Keratinocyte (primary cell): Measurements from ENCODE around the gene TALDO1. TPM values are rescaled to one million over a fixed set of nuclear protein-coding genes. Genes with fewer than 3 reads are reported as not detected.

Experiments used
- DNase-seq: peaks from one replicate; pipeline ENCODE4 v3.0.0-alpha.2; 2011; ENCODE audit warnings: low read depth, missing footprints, low spot score
- FAIRE-seq: peaks from 2 replicates; lab custom pipeline; 2011; peaks lifted over from hg19 to GRCh38; lab: Jason Lieb, UNC
- H2AFZ ChIP-seq: 2 replicates; pipeline ENCODE4 v1.6.0; 2012; ENCODE audit warnings: low read length, control low read depth, inconsistent platforms; ENCODE audit not compliant: control insufficient read depth
- H3K27ac ChIP-seq: 2 replicates; pipeline ENCODE4 v1.5.1; 2011; ENCODE audit warnings: low read length; ENCODE audit not compliant: control insufficient read depth, insufficient read depth
- H3K27me3 ChIP-seq: 3 replicates; pipeline ENCODE4 v1.6.0; 2011; ENCODE audit warnings: low read length; ENCODE audit not compliant: control insufficient read depth, insufficient read depth; ENCODE audit errors: extremely low read depth
- H3K36me3 ChIP-seq, 2 experiments: 2 replicates in 1 of 2; 3 replicates in 1 of 2; pipeline ENCODE4 v1.5.1; 2011; ENCODE audit warnings: low read length in 2 of 2, mild to moderate bottlenecking in 1 of 2; ENCODE audit not compliant: control insufficient read depth in 2 of 2, insufficient read depth in 2 of 2; ENCODE audit errors: extremely low read depth in 1 of 2
- H3K4me1 ChIP-seq: 3 replicates; pipeline ENCODE4 v1.5.1; 2011; ENCODE audit warnings: low read length; ENCODE audit not compliant: control insufficient read depth, insufficient read depth; ENCODE audit errors: extremely low read depth
- H3K4me2 ChIP-seq: 3 replicates; pipeline ENCODE4 v1.6.0; 2011; ENCODE audit warnings: low read depth, low read length; ENCODE audit not compliant: control insufficient read depth, insufficient read depth; ENCODE audit errors: extremely low read depth
- H3K4me3 ChIP-seq, 3 experiments: fragments of 200-600 bp in 1 of 3; sonication (generic) in 1 of 3; 2 replicates in 2 of 3; 3 replicates in 1 of 3; pipeline ENCODE4 v1.5.1; 2011 to 2016; ENCODE audit warnings: low read length in 3 of 3, mild to moderate bottlenecking in 3 of 3, control low read depth in 2 of 3, inconsistent platforms in 1 of 3, low read depth in 1 of 3, mixed read lengths in 1 of 3, mixed run types in 1 of 3, moderate library complexity in 1 of 3; ENCODE audit not compliant: control insufficient read depth in 2 of 3, insufficient read depth in 2 of 3; ENCODE audit errors: extremely low read depth in 1 of 3
- H3K79me2 ChIP-seq: 2 replicates; pipeline ENCODE4 v1.6.0; 2012; ENCODE audit warnings: low read length; ENCODE audit not compliant: control insufficient read depth, insufficient read depth
- H3K9ac ChIP-seq: 3 replicates; pipeline ENCODE4 v1.6.0; 2011; ENCODE audit warnings: low read length; ENCODE audit not compliant: control insufficient read depth, insufficient read depth; ENCODE audit errors: extremely low read depth
- H3K9me1 ChIP-seq: 3 replicates; pipeline ENCODE4 v1.6.0; 2011; ENCODE audit warnings: low read length; ENCODE audit not compliant: control insufficient read depth, insufficient read depth; ENCODE audit errors: extremely low read depth
- H3K9me3 ChIP-seq: 2 replicates; pipeline ENCODE4 v1.5.1; 2012; ENCODE audit warnings: low read depth, low read length; ENCODE audit not compliant: control insufficient read depth
- H4K20me1 ChIP-seq: 3 replicates; pipeline ENCODE4 v1.6.0; 2011; ENCODE audit warnings: low read length; ENCODE audit not compliant: control insufficient read depth, insufficient read depth; ENCODE audit errors: extremely low read depth
- EZH2 ChIP-seq: IDR thresholded peaks from one replicate; pipeline ENCODE4 v1.6.1; 2012; ENCODE audit warnings: inconsistent platforms, mild to moderate bottlenecking, low read length, moderate library complexity
- dilution Hi-C: fragments of 300-500 bp; cut with MboI; formaldehyde crosslinking; loops from one replicate; pipeline ENCODE4 v1.7.0; 2020; ENCODE audit warnings: low sequenced_read_pairs; ENCODE audit not compliant: extremely low pct_ligation_motif_present
- polyA plus RNA-seq, 5 experiments: library from polyadenylated mRNA; depleted of rRNA in 3 of 5; stranded (reverse) in 3 of 5; stranded (forward) in 1 of 5; unstranded in 1 of 5; fragments of >200 nt; gene quantifications; 1 replicate in 1 of 5; 2 replicates in 3 of 5; 3 replicates in 1 of 5; pipeline versions ENCODE4 v1.2.1 to v1.2.3, GENCODE V29; 2011 to 2012; ENCODE audit warnings: missing spikeins in 2 of 5, low read depth in 1 of 5, low replicate concordance in 1 of 5
- TF ChIP-seq, protein P1 (sequence below), 3 experiments: IDR thresholded peaks in 1 of 3; conservative IDR thresholded peaks in 1 of 3; optimal IDR thresholded peaks in 1 of 3; 2 replicates in 2 of 3; 3 replicates in 1 of 3; pipeline versions ENCODE3 to v1.5.1; 2011; ENCODE audit warnings: low read length in 3 of 3, mild to moderate bottlenecking in 3 of 3, moderate library complexity in 2 of 3, control low read depth in 1 of 3, inconsistent platforms in 1 of 3; ENCODE audit not compliant: insufficient read depth in 2 of 3; ENCODE audit errors: extremely low read depth in 1 of 3

Gene TALDO1
- polyA plus RNA-seq, 1 donor (not counting 4 experiments of a cell fraction or from before 2014, with no cell fraction given) = 162 TPM

DNA sequence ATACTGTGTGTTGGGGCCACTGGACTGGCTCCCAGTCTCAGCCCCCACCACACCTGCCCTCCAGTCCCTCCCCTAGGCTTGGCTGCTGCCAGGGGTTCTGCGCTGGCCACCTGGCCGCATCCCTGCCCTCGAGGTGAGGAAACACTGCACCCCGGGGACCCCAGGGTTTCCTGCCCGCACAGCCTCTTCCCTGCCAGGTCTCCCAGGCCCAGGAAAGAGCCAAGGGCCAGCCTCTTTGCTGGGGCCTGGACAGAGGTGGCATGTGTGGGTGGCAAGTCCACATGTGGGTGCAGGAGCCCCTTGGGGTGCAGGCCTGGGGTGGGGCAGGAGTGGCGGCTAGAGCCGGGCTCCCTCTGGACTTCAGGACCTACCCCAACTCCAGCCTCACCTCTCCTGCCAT, 38.8 kb upstream of the TALDO1 start:
- H3K4me2 ChIP-seq = no peak overlapping the region
- no peaks in the 10 kb centered on the region for H3K27me3 ChIP-seq
- peaks cover 0 to 11% of the 10 kb centered on the region in 2 experiments for H3K36me3 ChIP-seq
- H3K4me1 ChIP-seq = peaks cover 20% of the 10 kb centered on the region
- H3K9me3 ChIP-seq = no peaks in the 10 kb centered on the region
- DNase-seq (no peak), FAIRE-seq (no peak)
- dilution Hi-C loops = no loop called here
- H3K9ac ChIP-seq = no peak overlapping the region
- H4K20me1 ChIP-seq = no peaks in the 10 kb centered on the region
- peaks cover 2% of the 10 kb centered on the region for H3K9me1 ChIP-seq
- TF ChIP-seq, protein P1, sequence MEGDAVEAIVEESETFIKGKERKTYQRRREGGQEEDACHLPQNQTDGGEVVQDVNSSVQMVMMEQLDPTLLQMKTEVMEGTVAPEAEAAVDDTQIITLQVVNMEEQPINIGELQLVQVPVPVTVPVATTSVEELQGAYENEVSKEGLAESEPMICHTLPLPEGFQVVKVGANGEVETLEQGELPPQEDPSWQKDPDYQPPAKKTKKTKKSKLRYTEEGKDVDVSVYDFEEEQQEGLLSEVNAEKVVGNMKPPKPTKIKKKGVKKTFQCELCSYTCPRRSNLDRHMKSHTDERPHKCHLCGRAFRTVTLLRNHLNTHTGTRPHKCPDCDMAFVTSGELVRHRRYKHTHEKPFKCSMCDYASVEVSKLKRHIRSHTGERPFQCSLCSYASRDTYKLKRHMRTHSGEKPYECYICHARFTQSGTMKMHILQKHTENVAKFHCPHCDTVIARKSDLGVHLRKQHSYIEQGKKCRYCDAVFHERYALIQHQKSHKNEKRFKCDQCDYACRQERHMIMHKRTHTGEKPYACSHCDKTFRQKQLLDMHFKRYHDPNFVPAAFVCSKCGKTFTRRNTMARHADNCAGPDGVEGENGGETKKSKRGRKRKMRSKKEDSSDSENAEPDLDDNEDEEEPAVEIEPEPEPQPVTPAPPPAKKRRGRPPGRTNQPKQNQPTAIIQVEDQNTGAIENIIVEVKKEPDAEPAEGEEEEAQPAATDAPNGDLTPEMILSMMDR (optimal IDR thresholded peaks at IDR 0.05 in 1 of 3, IDR thresholded peaks at IDR 0.05 in 1 of 3, conservative IDR thresholded peaks at IDR 0.05 in 1 of 3; ENCODE audit: extremely low read depth in 1 of 3, insufficient read depth in 2 of 3, low read length in 3 of 3) = no peak
- no peak for TF ChIP-seq EZH2
- no peak overlapping the region for H2AFZ ChIP-seq
- no peak overlapping the region for H3K27ac ChIP-seq
- no peak overlapping the region for H3K4me3 ChIP-seq
- H3K79me2 ChIP-seq = peaks cover 36% of the 10 kb centered on the region

DNA sequence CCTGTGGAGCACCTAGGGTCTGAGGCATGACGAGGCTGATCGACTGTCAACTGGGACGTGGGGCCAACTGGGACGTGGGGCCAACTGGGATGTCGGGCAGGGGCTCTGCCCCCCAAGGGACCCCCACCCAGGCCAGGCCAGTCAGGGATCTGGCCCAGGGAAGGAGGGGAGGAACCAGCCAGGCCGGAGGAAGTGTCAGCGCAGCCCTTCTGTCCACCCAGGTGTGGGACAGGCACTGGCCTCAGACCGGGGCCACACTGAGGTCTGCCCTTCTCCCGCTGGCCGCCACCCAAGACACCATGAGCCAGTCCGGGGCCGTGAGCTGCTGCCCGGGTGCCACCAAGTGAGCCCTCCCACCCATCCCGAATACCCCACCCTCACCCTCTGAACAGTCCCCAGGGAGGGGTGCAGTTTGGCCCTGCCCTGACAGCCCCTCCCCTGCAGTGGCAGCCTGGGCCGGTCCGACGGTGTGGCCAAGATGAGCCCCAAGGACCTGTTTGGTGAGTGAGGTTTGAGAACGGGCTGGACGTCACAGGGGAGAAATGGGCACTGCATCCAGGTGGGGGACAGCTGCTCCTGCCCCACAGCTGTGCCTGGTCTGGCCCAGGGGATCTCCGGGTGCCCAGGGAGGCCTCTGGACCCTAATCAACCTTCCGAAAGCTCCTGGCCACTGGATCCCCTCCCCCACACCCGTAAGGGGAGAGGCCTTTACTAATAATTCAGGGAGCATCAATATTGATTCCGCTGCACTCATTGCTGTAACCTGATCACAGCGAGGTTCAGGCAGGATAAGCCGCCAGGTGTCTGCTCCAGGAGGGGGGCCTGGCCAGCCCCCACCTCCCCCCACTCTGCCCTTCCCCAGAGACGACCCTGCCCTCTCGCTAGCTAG, 37.9 kb upstream of the TALDO1 start:
- Histone ChIP-seq H4K20me1 (no peaks in the 10 kb centered on the region), H3K4me1 (peaks cover 20% of the 10 kb centered on the region), H3K79me2 (peaks cover 36% of the 10 kb centered on the region), H3K4me3 (no peak overlapping the region), H3K9me1 (peaks cover 2% of the 10 kb centered on the region), H3K9me3 (no peaks in the 10 kb centered on the region), H3K36me3 (peaks cover 0 to 11% of the 10 kb centered on the region in 2 experiments), H3K4me2 (no peak overlapping the region), H3K27ac (no peak overlapping the region), H3K9ac (no peak overlapping the region), H3K27me3 (no peaks in the 10 kb centered on the region), H2AFZ (no peak overlapping the region)
- dilution Hi-C loops = no loop called here
- FAIRE-seq (no peak), DNase-seq (no peak)
- TF ChIP-seq EZH2 = no peak
- TF ChIP-seq, protein P1 (optimal IDR thresholded peaks at IDR 0.05 in 1 of 3, IDR thresholded peaks at IDR 0.05 in 1 of 3, conservative IDR thresholded peaks at IDR 0.05 in 1 of 3; ENCODE audit: extremely low read depth in 1 of 3, insufficient read depth in 2 of 3, low read length in 3 of 3) = no peak
